ENCODE measurements around the gene NRP1.

Gene NRP1

GRCh38 chr10:33352175-33352574 is 17.7 kb upstream of the NRP1 start:
- Histone ChIP-seq H3K9ac (no peak overlapping the region), H3K9me3 (no peaks in the 10 kb centered on the region), H3K27me3 (no peaks in the 10 kb centered on the region), H4K20me1 (no peaks in the 10 kb centered on the region), H3K27ac (no peak overlapping the region), H3K4me3 (no peak overlapping the region), H3K4me1 (no peaks in the 10 kb centered on the region), H3K4me2 (no peak overlapping the region), H3K36me3 (no peaks in the 10 kb centered on the region)
- no peak for TF ChIP-seq Cebpa-rat (IDR thresholded peaks at IDR 0.05)

- no peak overlapping the region for H3K4me3 ChIP-seq
- H3K27me3 ChIP-seq: no peaks in the 10 kb centered on the region
- no peaks in the 10 kb centered on the region for H3K4me1 ChIP-seq
- H3K9me3 ChIP-seq: no peaks in the 10 kb centered on the region
- H4K20me1 ChIP-seq: no peaks in the 10 kb centered on the region
- no peak overlapping the region for H3K27ac ChIP-seq
- no peak for TF ChIP-seq Cebpa-rat (IDR thresholded peaks at IDR 0.05)
- H3K36me3 ChIP-seq: no peaks in the 10 kb centered on the region
- H3K4me2 ChIP-seq: no peak overlapping the region
- H3K9ac ChIP-seq: no peak overlapping the region
Observed at GRCh38 chr10:33350041-33350440, 15.6 kb upstream of the NRP1 start.

GRCh38 chr10:33349268-33349667 is 14.8 kb upstream of the NRP1 start:
- Histone ChIP-seq H3K4me3 (no peak overlapping the region), H3K4me2 (no peak overlapping the region), H4K20me1 (no peaks in the 10 kb centered on the region), H3K4me1 (no peaks in the 10 kb centered on the region), H3K9ac (no peak overlapping the region), H3K9me3 (no peaks in the 10 kb centered on the region), H3K27me3 (no peaks in the 10 kb centered on the region), H3K27ac (no peak overlapping the region), H3K36me3 (no peaks in the 10 kb centered on the region)
- TF ChIP-seq Cebpa-rat (IDR thresholded peaks at IDR 0.05): no peak

- no peak for TF ChIP-seq Cebpa-rat (IDR thresholded peaks at IDR 0.05)
- Histone ChIP-seq H3K36me3 (no peaks in the 10 kb centered on the region), H3K27me3 (no peaks in the 10 kb centered on the region), H4K20me1 (no peaks in the 10 kb centered on the region), H3K27ac (no peak overlapping the region), H3K9me3 (no peaks in the 10 kb centered on the region), H3K4me1 (no peaks in the 10 kb centered on the region), H3K9ac (no peak overlapping the region), H3K4me2 (no peak overlapping the region), H3K4me3 (no peak overlapping the region)
Observed at GRCh38 chr10:33347211-33347610, 12.7 kb upstream of the NRP1 start.

- Histone ChIP-seq H3K36me3 (no peaks in the 10 kb centered on the region), H3K4me1 (no peaks in the 10 kb centered on the region), H4K20me1 (no peaks in the 10 kb centered on the region), H3K9me3 (no peaks in the 10 kb centered on the region), H3K4me2 (no peak overlapping the region), H3K27me3 (no peaks in the 10 kb centered on the region), H3K9ac (no peak overlapping the region), H3K27ac (no peak overlapping the region), H3K4me3 (no peak overlapping the region)
- no peak for TF ChIP-seq Cebpa-rat (IDR thresholded peaks at IDR 0.05)
Observed at GRCh38 chr10:33345236-33345635, 10.8 kb upstream of the NRP1 start.

GRCh38 chr10:33344676-33345075 is 10.2 kb upstream of the NRP1 start:
- Histone ChIP-seq H4K20me1 (no peaks in the 10 kb centered on the region), H3K4me1 (no peaks in the 10 kb centered on the region), H3K4me3 (no peak overlapping the region), H3K4me2 (no peak overlapping the region), H3K27ac (no peak overlapping the region), H3K9me3 (no peaks in the 10 kb centered on the region), H3K27me3 (no peaks in the 10 kb centered on the region; the same call in 1 of the 2 replicates), H3K36me3 (no peaks in the 10 kb centered on the region), H3K9ac (no peak overlapping the region)
- TF ChIP-seq Cebpa-rat (IDR thresholded peaks at IDR 0.05): no peak

- H4K20me1 ChIP-seq: peaks cover 8% of the 10 kb centered on the region
- H3K4me1 ChIP-seq: peaks cover 4% of the 10 kb centered on the region
- no peak overlapping the region for H3K9ac ChIP-seq
- H3K9me3 ChIP-seq: no peaks in the 10 kb centered on the region
- no peak for TF ChIP-seq Cebpa-rat (IDR thresholded peaks at IDR 0.05)
- peaks cover 24% of the 10 kb centered on the region for H3K27me3 ChIP-seq
- no peak overlapping the region for H3K4me3 ChIP-seq
- H3K4me2 ChIP-seq: no peak overlapping the region
- no peak overlapping the region for H3K27ac ChIP-seq
- H3K36me3 ChIP-seq: no peaks in the 10 kb centered on the region
Observed at GRCh38 chr10:33341637-33342036, 7.2 kb upstream of the NRP1 start.

GRCh38 chr10:33337326-33337957 is 3.0 kb upstream of the NRP1 start:
- Histone ChIP-seq H3K27ac (no peak overlapping the region), H3K9ac (no peak overlapping the region), H3K4me3 (0 out of 2 replicates have a peak overlapping the region, but pooled peaks have one; percentile 69), H3K9me3 (no peaks in the 10 kb centered on the region), H3K36me3 (no peaks in the 10 kb centered on the region), H4K20me1 (peaks cover 26% of the 10 kb centered on the region), H3K4me1 (peaks cover 33% of the 10 kb centered on the region), H3K4me2 (no peak overlapping the region), H3K27me3 (peaks cover 65% of the 10 kb centered on the region)
- no peak for TF ChIP-seq Cebpa-rat (IDR thresholded peaks at IDR 0.05)

- Histone ChIP-seq H3K4me3 (peak overlapping the region; percentile 69), H4K20me1 (peaks cover 26% of the 10 kb centered on the region), H3K27ac (no peak overlapping the region), H3K9ac (no peak overlapping the region), H3K4me1 (peaks cover 33% of the 10 kb centered on the region), H3K27me3 (peaks cover 71% of the 10 kb centered on the region), H3K36me3 (no peaks in the 10 kb centered on the region), H3K9me3 (no peaks in the 10 kb centered on the region), H3K4me2 (peak overlapping the region; percentile 98)
- no peak for TF ChIP-seq Cebpa-rat (IDR thresholded peaks at IDR 0.05)
Observed at GRCh38 chr10:33336582-33337325, 2.3 kb upstream of the NRP1 start.

GRCh38 chr10:33335801-33336581 is 1.5 kb upstream of the NRP1 start:
- H3K9me3 ChIP-seq: no peaks in the 10 kb centered on the region
- no peak overlapping the region for H3K27ac ChIP-seq
- H3K36me3 ChIP-seq: no peaks in the 10 kb centered on the region
- TF ChIP-seq Cebpa-rat (IDR thresholded peaks at IDR 0.05): no peak
- peaks cover 36% of the 10 kb centered on the region for H3K4me1 ChIP-seq
- peak overlapping the region; percentile 98 for H3K4me2 ChIP-seq
- H3K4me3 ChIP-seq: peak overlapping the region; percentile 69
- H4K20me1 ChIP-seq: peaks cover 26% of the 10 kb centered on the region
- no peak overlapping the region for H3K9ac ChIP-seq
- peaks cover 71% of the 10 kb centered on the region for H3K27me3 ChIP-seq
